ENCODE data around the gene SSMEM1.
"Not testable (repeated sequence)": the region's sequence is repeated elsewhere in the genome, so short reads cannot be mapped to it uniquely, and the experiment has no call there.

SSMEM1 gene

DNA sequence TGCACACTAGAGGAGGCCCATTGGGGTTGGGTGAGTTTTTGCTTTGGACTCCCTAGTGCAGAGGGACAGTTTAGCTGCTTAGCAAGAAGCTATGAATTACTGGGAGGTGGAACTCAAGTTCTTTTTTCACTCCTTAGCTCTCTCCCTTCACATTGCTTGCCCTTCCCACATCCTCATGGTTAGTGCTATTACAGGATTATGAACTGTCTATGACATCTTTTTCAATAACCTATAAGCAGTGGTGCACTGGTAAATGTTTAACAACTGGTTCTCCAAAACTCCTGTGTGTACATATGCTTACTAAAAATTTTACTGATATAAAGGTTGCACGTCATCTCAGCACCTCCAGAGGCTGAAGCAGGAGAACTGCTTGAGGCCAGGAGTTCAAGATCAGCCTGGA is 6.2 kb downstream of the SSMEM1 start:
- DNase-seq (ENCODE audit: low spot score) = no peak

DNA sequence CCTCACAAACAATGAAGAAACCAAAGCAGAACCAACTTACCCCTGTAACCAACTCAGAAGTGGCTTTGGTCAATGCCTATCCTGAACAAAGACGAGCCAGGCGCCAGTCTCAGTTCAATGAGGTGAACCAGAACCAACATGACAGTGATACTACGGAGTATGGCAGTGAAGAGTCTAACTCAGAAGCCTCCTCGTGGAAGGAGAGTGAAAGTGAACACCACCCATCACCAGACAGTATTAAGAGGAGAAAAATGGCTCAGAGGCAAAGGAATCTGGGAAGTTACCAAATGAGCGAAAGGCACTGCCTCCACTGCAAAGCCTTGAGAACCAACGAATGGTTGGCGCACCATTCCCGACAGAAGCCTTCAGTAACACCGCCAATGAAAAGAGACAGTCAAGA is 8.4 kb downstream of the SSMEM1 start:
- DNase-seq (ENCODE audit: low spot score) = no peak

DNA sequence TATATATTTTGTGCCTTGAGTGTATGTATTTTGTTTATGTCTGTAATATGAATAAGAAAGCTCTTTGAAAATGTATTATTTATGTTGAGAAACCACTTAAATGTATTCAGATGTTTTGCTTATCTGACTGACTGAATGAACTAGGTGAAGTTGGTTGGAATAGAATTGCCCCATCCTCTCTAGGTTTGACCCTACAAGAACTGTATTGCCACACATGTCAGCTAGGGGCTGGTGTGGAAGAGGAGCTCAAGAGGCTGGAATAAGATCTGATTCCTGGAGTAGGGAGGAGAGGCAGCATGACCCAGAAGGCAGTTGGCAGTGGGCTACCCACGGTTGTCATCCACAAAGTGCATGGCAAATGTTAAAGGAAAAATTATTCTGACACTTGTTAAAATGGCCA is 9.1 kb downstream of the SSMEM1 start:
- DNase-seq (ENCODE audit: low spot score) = no peak

DNA sequence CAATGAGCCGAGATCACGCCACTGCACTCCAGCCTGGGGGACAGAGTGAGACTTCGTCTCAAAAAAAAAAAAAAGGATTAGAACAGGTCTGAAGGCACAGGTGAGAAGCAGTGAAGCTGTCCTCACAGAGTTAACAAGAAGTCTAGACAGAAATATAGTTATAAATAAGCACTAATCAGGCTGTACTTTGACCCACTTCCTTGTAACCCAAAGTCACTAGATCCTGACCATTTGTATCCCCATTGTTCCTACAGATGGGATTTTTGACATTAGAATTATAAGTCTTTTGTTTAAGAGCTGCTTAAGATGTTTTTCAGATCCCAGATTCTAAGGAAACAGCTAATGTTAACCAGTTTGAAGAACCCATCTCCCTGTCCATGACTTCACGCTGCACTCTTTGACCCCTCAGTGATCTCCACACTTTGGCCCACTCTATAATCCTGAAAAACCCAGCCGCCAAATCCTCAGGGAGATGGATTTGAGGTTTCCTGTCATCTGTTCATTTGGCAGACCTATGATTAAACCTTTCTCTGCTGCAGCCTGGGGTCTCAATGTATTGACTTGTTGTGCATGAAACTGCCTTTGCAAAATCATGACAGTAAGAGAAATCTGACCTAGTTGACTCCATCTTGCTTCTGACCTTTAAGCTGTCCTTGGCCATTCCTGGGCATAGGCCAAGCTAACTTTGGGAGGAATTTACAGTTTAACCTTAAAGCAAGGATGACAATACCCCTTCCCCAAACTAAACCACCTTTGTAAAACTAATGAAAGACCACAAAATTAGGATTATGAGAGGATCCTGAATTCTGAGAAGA is 11.4 kb downstream of the SSMEM1 start:
- DNase-seq (ENCODE audit: low spot score) = no peak

DNA sequence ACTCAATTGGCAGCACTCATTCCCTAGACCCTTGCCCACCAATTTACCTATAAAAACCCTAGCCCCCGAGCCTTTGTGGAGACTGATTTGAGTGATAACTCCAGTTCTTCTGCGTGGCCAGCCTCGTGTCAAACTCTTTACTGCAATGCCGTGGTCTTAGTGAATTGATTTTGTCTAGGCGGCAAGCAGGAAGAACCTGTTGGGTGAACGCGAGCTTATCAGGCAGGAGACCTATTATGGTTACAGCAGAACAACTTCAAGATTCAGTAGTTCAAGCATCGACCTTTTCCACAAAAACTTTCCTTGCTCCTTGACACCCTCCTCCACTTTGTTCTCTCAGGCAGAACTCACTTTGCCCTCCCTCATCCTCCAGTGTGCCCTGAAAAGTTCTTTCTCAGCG is 12.2 kb downstream of the SSMEM1 start:
- no peak for DNase-seq (ENCODE audit: low spot score)

DNA sequence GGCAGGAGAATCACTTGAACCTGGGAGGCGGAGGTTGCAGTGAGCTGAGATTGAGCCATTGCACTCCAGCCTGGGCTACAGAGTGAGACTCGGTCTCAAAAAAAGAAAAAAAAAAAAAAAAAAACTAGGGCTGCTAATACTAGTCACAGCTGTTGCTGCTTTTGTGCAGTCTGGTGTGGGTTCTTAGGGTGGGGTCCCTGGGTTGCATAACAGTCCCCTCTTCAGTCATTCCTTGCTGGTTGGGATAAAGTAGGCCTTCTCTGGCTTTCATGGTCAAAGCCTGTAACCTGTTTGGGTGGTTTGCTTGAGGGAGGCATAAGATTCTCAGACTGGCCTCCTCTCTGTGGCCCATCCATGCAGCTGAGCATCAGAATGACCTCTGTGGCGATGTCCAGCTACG is 14.1 kb downstream of the SSMEM1 start:
- DNase-seq (ENCODE audit: low spot score) = no peak

DNA sequence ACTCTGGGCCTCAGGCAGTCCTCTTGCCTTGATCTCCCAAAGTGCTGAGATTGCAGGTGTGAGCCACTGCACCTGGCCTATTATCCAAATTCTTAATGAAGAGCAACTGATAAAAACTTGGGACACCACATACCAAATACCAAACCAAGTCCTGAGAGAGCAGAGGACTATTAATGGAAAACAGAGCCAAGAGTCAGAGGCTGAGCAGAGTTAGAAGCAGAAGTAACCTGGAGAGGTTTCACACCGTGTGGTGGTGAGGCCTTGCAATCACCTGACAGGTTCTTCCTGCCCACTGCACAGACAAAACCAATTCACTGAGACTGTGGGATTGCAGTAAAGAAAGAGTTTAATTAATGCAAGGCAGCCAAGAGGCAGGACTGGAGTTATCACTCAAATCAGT is 16.0 kb downstream of the SSMEM1 start:
- DNase-seq (ENCODE audit: low spot score) = no peak

DNA sequence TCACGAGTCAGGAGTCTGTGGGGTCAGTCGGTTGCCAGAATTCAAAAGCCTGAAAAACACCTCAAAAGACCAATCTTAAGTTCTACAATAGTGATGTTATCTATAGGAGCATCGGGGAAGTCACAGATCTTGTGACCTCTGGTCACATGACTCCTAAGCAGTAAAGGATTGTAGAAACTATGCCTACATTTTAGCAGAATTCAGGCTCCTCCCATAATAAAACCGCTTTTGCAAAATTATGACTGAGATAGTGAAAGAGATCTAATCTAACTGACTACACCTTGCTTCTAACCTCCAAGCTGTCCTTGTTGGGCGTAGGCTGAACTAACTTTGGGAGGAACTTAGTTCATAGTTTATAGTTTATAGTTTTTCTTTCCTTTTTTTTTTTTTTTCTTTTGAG is 16.6 kb downstream of the SSMEM1 start:
- no peak for DNase-seq (ENCODE audit: low spot score)

DNA sequence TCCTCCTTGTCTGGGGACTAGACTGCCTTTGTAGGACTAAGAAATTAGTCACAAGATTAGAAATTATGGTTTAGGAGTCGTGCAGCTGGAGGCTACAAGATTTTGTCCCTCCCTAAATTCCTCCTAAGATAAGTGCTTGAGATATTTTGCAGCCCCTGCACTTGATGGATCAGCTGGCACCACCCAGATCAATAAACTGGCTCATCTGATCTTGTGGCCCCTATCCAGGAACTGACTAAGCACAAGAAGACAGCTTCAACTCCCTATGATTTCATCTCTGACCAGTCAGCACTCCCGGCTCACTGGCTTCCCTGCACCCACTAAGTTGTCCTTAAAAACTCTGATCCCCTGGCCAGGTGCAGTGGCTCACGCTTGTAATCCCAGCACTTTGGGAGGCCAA is 17.3 kb downstream of the SSMEM1 start:
- DNase-seq (ENCODE audit: low spot score) = not testable (repeated sequence)

DNA sequence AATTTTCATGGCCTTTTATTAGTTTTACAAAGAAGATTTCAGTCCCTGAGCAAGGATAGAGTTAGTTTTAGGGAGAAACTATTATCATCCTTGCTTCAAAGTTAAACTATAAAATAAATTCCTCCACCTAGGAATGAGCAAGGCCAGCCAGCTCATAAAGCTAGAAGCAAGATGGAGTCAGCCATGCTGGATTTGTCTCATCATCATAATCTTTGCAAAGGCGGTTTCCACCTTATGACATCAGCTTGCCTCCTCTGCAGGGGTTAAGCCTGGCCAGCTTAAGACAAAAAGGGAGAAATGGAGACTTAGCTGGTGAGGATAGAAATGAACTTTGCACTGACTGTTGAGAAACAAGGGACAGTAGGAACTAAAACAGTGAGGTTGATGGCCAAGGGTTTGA is 18.7 kb downstream of the SSMEM1 start:
- DNase-seq (ENCODE audit: low spot score) = no peak

DNA sequence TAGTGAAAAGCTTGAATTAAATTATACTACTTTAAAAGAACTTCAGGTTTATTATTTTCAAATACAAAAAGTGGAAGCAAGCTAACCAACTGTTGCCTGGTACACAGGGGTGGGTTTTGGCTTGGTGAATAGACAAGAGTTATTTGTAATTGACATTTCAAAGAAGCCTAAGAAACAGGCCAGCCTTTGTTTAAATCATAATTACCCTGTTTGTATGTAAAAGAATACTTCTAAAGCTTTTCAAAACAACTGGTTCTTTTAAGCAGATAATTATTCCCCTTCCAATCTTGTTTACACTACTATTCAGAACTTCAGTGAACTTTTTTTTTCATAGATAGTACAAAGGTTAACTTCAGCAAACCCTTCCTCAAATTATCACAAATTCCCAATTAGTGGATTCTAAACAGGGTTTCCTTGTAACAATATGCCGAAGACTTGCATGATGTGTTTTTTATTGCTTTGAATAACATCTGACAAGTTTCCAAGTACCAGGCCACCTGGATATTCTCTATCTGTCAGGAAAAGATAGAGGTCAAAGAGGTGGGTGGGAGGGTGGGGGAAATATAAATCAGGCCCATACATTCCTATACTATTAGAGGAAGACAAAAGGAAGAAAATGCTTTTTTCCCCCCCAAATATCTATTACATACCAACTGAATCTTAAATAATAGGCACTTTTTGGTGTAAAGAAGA is 20.4 kb downstream of the SSMEM1 start:
- DNase-seq (ENCODE audit: low spot score) = no peak

DNA sequence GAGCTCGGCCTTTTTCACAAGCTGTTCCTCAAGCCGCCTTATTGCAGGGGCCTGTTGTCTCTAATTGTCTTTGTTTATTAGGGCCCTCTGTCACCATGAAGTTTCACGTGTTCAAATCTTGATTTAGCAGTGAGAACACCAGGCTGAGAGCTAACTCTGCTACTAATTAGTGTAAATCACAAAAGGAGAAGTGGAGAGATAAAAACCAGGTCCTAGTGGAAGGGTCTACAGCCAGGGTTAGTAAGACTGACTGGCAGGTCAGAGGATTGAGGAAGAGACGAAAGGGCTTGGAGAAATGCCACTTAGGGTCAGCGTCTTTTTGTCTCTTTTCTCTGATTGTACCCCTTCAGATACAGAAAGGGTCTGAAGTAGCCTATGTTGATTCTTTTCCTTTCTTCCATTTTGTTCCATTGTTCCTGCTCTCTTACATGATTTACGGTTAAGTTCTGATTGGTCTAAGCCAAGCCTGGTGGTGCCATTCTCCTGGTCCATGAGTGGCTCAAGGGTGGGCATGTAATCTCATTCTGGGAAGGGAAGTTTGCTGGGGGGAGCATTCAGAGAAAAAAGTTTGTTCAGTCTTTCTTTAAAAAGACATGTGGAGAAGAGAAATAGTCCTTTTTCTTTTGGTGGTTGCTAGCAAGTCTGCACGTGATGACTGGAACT is 21.3 kb downstream of the SSMEM1 start:
- no peak for DNase-seq (ENCODE audit: low spot score)

DNA sequence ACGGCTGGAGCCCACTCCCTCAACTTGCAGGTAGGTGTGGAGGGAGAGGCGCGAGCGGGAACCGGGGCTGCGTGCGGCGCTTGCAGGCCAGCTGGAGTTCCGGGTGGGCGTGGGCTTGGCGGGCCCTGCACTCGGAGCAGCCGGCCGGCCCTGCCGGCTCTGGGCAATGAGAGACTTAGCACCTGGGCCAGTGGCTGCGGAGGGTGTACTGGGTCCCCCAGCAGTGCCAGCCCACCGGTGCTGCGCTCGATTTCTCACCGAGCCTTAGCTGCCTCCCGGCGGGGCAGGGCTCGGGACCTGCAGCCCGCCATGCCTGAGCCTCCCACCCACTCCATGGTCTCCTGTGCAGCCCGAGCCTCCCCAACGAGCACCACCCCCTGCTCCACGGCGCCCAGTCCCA is 22.3 kb downstream of the SSMEM1 start:
- not testable (repeated sequence) for DNase-seq (ENCODE audit: low spot score)

DNA sequence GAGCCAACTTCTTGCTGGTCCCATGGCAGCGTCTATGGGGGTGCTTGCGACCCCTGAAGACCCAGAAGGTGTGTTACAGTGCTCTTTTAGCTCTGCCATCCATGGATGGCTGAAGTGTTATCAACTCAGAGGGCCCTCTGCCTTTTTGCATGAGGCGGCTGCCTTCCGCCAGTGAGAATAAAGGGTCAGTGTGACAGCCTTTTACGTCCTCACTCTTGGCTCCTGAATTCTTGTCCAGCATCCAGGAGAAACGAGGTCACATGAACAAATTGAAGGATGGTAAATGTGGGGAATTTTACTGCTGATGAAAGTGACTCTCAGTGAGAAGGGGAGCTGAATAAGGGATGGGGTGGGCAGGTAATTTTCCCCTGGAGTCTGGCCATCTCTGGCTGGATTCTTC is 24.1 kb downstream of the SSMEM1 start:
- DNase-seq (ENCODE audit: low spot score) = no peak

DNA sequence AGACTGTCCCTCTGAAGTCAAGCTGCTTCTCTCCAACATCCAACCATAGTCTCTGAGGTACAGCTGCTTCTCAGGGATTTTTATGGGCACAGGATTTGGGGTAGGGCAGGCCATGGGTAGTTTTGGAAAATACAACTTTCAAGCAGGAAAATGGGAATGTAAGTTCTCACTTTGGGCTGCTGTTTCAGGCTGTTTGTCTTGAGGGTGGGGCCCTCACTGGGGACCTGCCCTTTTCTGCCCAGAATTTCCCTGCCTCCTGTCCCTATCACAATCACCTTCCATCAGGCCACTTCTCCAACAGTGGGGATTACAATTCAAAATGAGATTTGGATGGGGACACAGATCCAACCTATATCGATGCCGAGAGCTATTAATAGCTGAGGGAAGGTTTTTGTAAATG is 24.5 kb downstream of the SSMEM1 start:
- DNase-seq (ENCODE audit: low spot score) = no peak

DNA sequence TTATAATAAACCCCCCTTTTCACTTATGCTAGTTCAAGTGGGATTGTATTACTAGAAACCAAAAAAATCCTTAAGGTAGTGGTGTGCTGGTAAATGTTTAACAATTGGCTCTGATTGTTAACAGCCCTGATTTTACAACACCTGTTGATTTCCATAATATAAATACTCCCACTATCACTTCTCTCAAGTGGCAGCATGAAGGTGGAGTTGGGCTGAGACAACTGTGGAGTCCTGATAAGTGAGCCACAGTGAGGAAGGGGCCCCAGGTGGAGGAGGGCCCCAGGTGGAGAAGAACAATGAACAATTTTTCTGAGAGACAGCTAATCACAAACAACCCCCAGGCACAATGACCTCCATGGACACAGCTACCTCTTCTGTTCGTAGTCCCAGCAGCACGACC is 26.4 kb downstream of the SSMEM1 start:
- DNase-seq (ENCODE audit: low spot score) = no peak

DNA sequence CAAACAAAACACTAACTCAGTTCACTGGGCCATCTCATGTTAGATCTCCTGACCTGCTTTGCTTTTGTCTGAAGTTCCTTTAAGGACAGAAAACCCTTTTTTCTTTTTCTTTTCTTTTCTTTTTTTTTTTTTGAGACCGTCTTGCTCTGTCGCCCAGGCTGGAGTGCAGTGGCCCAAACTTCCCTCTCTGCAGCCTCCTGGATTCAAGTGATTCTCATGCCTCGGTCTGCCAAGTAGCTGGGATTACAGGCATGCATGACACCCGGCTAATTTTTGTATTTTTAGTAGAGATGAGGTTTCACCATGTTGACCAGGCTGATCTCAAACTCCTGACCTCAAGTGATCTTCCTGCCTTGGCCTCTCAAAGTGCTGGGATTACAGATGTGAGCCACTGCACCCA is 28.7 kb downstream of the SSMEM1 start:
- DNase-seq (ENCODE audit: low spot score) = not testable (repeated sequence)

DNA sequence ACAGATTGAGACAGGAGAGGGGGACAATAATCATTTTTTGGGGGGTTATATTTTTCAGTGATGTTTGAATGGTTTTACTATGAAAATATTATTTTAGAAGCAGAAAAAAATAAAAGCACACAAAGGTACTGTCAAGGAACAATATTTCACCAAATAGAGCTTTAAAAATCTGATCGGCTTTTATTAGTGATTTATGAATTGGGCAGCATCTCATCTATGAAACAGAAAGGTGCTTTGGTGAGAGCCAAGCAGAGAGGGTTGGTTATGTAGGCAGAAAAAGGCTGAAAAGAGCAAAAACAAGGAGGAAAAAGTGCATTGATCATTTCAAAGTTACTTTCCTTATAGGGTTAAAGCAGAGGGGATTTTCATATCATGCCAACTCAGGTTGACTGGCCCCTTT is 32.6 kb downstream of the SSMEM1 start:
- DNase-seq (ENCODE audit: low spot score) = no peak

DNA sequence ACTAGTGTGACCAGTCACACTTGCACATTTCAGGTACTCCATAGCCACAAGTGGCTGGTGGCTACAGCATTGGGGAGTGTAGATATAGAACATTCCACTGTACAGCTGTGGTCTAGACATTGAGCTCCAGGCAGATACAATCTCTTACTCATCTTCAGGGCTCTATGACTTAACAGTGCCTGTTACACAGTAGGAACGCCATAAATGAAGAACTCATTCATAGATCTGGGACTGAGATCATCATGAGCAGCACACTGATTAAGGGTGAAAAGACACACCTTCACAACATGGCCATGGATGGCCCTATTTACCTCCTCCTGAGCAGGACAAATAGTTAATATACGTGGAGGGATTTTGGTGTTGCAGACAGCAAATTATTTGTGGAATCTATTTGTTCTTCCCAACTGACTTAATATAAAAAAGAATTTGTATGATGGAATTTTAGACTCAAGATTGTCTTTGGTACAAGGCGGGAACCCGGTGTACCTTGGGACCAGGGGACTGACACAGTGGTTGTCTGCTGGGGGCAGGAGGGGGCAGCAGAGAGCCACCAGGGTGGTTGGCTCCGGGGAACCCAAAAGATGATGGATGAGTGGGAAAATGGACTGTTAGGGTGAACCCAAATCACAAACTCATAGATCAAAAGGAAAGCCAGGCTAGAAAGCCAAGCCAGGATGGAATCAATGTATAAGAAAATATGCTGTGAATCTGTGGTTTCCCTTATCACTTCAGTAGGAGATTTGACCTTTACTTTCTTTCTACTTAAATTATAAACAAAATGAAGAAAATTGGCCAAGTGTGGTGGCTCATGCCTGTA is 34.7 kb downstream of the SSMEM1 start:
- peak; percentile 67 for DNase-seq (ENCODE audit: low spot score)

DNA sequence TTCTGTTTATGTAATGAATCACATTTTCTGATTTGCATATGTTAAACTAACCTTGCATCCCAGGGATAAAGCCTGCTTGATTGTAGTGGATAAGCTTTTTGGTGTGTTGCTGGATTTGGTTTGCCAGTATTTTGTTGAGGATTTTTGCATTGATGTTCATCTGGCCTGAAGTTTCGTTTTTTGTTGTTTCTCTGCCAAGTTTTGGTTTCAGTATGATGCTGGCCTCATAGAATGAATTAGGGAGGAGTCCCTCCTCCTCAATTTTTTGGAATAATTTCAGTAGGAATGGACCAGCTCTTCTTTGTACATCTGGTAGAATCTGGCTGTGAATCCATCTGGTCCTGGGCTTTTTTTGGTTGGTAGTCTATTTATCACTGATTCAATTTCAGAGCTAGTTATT is 35.8 kb downstream of the SSMEM1 start:
- DNase-seq (ENCODE audit: low spot score) = not testable (repeated sequence)

DNA sequence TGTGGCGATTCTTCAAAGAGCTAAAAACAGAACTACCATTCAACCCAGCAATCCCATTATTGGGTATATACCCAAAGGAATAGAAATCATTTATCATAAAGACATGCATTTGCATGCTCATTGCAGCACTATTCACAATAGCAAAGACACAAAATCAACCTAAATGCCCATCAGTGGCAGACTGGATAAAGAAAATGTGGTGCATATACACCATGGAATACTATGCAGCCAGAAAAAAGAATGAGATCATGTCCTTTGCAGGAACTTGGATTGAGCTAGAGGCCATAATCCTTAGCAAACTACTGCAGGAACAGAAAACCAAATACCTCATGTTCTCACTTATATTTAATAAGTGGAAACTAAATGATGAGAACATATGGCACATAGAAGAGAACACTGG is 38.8 kb downstream of the SSMEM1 start:
- not testable (repeated sequence) for DNase-seq (ENCODE audit: low spot score)

DNA sequence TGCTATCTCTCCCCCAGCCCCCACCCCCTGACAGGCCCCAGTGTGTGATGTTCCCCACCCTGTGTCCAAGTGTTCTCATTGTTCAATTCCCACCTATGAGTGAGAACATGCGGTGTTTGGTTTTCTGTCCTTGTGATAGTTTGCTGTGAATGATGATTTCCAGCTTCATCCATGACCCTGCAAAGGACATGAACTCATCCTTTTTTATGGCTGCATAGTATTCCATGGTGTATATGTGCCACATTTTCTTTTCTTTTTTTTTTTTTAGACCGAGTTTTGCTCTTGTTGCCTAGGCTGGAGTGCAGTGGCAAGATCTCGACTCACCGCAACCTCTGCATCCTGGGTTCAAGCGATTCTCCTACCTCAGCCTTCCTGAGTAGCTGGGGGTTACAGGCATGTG is 41.2 kb downstream of the SSMEM1 start:
- DNase-seq (ENCODE audit: low spot score) = not testable (repeated sequence)

All from AG20443 (cell line).